RKO (cell line): ENCODE results near the gene FLNB.

ENCODE experiments used
- DNase-seq: peaks from one replicate; pipeline ENCODE4 v3.0.0-alpha.2; 2016; ENCODE audit warnings: low spot score

The FLNB gene

DNA sequence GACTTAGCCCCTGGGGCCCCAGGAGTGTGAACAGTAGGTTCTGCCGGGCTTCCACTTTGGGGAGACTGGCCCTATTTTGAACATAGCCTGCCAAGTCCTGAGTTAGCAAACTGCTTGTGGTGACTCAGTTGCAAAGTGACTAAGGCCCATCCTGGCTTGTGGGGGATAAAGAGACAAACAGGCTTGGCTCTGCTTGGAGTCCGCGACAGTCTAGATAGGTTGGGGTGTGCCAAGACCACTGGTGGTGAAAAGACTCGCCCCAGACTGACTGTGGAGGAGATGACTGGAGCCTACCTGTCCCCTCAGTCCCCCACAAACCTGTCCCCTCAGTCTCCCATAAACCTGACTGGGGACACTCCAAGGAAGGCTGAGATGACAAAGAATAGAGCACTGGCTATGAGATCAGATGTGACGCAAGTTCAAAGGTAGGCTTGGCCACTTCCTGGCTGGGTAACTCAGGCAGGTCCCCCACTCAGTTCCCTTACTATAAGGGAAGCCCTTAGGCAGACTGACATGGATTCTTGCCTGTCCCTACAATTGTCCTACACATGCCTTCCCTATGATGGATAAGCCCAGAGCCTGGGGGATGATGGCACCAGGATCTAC lies 198.3 kb downstream of the FLNB start:
- DNase-seq: peak; percentile 56

DNA sequence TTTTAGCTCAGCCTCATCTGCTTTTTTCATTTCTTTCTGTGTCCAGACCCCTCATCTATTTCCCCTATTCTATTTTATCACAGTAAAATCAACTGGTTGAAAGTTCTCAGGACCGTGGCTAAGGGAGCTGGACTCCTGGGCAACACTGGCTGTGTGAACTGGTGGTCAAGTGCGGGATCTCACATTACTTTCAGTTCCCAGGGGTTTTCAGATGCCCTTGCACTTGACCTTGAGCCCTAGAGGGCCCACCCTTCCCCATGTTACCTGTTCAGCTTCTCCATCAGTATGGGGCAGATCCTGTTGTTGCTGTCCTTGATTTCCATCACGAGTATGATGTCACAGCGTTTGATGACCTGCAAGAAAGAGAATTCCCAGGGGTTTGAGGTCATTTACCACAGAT lies 199.7 kb downstream of the FLNB start:
- DNase-seq: no peak

DNA sequence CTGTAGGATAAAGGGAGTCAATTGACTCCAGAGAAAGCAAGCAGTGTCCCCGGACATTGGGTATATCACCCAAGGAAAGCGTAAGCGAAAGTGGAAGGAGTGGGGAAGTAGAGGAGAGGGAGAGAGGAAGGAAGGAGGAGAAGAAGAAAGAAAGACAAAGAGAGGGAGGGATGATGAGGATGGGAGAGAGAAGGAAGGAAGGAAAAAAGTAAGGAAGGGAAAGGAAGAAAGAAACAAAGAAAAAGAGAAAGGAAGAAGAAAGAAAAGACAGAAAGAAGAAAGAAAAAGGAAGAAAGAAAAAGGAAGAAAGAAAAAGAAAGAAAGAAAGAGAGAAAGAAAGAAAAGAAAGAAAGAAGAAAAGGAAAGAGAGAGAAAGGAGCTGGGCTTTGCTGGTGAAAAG lies 201.7 kb downstream of the FLNB start:
- no peak for DNase-seq

DNA sequence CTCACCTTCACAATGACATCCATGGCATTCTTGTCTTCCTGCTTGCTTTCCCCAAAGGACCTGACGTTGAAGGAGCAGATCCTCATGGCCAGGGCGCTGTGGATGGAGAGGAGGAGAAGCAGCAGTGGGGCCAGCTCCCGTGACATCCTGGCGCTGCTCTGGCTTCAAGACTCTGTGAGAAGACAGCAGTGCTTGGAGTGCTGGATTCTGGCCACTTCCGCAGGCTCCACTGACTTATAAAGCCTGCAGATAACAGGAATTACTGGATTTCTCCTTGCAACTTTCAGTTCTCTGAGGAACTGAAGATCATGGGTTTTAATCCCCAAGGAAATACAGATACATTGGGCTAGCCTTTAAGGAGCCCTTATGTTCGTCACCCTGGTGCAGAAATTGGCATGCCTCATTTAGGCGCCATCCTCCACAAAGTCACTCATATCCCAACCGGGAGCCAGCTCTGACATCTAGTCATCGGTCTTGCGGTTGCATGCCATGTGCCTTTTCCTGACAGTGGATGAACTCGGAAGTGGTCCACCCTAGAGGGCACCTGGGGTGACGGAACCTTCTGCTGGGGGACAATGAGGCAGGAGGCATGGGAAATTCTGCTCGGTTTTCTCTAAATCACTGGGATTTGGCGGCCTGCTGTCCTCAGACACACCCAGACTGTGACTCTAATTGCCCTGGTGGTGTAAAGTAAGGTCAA lies 202.7 kb downstream of the FLNB start, which contains the start of gene DNASE1L3:
Gene DNASE1L3 (minus strand): TSS at position 212 of the 700 bp plus-strand sequence. CDS start 66 bp downstream, at position 146.
- no peak for DNase-seq

DNA sequence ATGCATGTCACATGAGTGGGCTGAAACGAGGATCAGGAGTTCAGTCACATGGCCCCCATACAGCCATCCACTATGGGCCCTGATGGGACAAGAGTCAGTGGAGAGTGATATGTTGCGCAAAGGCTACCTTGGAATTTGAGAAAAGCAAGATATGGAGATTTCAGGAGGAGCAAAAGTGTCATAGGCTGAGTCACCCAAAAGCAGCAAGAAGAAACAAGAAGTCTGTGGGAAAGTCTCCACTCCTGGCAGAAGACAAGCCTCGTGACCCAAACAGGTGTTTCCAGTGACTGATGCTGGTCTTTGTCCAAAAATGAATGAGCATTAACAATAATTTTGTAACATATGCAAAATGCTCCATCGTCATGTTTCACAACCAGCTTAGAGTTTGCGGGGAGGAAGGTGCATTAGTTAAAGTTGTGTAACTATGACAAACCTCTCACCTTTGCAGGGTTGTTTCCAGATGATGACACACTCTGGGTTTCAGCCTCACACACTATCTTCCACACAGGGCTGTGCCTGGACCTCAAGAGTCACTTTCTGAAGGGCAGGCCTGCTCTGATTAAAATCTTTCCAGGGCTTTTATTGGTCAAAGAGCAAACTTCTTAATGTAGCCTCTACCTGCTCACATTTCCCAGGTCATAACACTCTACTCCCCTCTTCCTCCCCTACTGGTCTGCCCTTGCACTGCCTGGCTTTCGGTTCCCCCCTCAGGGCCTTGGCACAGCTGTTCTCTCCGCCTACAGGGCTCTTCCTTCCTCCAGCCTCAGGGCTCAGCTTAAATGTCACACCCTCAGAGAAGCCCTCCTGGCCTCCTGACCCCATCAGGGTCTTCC lies 206.5 kb downstream of the FLNB start:
- DNase-seq: peak; percentile 22

DNA sequence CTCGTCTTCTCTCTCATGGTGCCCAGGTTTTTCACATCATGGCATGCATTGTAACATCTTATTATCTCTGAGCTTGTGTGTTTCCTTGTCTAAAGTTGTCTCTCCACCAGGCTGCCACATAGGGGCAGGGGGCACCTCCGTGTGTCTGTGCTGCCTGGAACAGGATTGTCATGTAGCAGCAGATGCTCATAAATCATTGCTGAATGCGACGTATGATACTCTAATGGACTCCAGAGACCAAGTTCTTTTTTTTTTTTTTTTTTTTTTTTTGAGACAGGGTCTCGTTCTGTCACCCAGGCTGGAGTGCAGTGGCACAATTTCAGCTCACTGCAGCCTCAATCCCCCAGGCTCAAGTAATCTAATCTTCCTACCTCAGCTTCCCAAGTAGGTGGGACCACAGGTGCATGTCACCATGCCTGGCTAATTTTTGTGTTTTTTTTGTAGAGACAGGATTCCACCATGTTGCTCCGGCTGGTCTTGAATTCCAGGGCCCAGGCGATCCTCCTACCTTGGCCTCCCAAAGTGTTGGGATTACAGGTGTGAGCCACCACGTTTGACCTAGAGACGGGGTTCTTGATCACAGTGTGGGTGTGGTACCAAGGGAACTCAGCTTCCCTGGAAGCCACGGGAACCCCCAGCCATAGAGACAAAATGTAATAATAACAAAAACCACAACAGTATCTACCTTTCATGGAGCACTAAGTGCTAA lies 207.2 kb downstream of the FLNB start:
- no peak for DNase-seq

DNA sequence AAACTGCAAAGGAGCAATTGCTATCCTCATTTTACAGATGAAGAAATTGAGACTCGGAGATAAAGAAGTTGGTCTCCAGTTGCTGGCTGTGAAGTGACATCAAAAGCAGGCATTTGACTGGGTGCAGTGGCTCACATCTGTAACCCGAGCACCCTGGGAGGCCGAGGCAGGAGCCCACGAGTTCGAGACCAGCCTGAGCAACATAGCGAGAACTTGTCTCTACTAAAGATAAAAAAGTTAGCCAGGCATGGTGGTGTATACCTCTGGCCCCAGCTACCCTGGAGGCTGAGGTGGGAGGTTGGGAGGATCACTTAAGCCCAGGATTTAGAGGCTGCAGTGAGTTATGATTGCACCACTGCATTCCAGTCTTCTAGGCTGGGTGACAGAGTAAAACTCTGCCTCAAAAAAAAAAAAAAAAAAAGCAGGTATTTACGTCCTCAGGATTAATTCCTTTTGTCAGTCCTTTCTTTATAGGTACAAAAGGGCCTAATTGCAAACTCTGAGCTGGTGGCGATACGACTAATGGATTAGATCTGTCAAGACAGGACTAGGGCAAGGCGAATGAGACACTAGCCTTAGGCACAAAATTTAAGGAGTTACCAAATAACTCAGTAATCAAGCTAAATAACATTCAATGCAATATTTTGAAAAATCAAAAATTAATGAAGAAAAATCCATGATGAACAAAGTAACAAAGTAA lies 208.4 kb downstream of the FLNB start:
- no peak for DNase-seq

DNA sequence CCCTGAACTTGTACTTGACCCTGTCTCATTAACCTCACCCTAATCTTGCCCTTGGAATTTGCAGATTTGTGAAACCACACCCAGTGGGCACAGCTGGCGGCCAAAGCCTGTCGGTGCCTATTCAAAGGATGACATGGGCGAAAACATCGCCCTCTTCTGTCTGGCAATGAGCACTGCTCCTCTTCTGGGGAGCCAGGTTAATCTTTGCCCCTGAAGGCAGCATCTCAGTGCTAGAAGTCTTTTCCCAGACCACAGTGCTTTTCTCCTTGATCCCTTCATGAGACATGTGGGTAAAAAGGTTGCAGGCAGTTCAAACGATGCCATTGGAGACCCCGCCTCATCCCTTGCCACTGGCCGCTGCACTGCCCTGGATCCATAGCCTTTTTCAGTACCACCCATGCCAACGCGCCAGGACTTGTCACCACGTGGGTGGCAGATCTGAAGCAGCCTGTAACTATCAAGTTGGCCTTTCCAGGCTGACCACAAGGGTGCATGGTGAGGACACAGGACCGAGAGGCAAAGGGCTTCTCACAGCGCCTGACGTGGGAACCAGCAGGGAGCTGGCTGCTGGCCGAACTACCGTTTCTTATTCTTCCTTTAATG lies 209.1 kb downstream of the FLNB start:
- peak; percentile 91 for DNase-seq

DNA sequence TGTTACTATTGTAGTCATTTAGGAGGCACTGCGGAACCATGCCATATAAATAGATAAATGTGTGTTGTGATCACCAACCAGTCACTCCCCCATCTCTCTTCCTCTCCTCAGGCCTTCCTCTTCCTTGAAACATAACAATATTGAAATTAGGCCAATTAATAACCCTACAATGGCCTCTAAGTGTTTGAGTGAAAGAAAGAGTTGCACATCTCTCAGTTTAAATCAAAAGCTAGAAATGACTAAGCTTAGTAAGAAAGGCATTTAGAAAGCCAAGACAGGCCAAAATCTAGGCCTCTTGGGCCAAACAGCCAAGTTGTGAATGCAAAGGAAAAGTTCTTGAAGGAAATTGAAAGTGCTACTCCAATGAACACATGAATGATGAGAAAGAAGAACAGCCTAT lies 210.7 kb downstream of the FLNB start:
- no peak for DNase-seq
